IPS-11a (cell line): Measurements from ENCODE around the gene LRCH1.

Experiments used
- H3K4me3 ChIP-seq: one replicate; pipeline ENCODE4 v1.5.1; 2013; ENCODE audit warnings: low read depth, low read length, control low read depth

Gene LRCH1

DNA sequence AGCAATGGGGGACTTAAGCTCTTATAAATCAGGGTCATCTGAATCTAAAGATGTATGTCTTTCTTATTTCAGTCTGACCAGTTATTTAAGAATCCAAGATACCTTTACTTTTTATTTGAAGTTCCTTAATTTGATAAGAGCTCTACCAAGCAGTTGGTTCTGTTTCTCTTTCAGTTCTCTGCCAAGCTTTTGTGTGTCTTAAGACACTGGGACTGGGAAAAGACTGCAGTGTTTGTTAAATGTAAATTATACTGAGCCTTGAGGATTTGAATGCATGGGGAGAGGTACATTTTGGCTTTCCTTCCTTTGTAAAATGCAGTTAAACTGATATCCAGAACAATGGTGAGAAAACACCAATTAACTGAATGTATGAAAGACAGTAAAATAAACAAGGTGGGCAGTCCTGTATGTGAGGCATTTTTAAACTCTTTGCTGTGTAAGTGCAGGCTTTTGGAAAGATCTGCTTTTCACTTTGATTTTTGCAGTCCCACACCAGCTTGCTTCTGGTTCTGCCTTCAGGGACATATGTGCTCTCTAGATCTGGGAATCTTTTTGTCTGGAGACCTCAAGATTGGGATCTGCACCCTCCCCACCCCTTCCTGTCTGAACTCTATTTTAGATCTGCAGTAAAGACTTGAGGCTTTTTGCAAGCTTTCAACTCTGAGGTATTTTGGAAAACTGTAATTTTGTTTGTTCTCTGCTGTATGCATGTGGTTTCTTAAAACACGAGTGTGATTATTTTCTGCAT lies 77.6 kb downstream of the LRCH1 start:
- H3K4me3 ChIP-seq = no peak overlapping the region

DNA sequence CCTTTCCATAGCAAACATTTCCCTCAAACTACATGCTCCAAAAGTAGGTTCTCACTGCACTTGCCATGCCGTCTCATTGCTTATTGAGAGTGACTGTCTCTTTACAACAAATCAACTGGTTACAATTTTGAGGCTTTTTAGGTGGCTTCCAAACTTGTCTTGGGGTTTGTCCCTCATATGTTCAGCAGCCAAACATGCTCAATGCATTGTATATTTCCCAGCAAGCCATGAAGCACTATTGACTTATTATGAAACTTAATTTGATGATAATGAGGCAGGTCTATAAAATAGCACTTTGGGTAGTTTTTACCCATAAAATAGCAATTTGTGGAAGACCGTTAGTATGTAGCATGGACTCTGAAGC lies 78.2 kb downstream of the LRCH1 start:
- no peak overlapping the region for H3K4me3 ChIP-seq

DNA sequence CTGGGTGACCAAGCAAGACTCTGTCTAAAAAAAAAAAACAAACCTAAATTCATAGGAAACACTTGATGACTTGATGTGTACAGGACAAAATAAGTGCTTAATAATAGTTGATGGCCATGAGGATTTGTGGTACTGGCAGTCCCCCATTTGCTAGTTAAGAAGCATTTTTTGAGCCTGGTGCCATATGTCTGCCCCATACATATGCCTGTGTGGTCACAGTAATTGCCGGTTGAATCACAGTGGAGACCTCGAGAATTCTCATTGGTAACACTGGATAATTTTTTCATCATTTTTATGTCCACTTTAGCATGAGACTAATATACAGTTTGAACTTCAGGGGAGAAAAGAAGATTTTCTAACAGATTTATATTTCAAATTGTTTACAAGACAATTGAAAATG lies 79.2 kb downstream of the LRCH1 start:
- no peak overlapping the region for H3K4me3 ChIP-seq

DNA sequence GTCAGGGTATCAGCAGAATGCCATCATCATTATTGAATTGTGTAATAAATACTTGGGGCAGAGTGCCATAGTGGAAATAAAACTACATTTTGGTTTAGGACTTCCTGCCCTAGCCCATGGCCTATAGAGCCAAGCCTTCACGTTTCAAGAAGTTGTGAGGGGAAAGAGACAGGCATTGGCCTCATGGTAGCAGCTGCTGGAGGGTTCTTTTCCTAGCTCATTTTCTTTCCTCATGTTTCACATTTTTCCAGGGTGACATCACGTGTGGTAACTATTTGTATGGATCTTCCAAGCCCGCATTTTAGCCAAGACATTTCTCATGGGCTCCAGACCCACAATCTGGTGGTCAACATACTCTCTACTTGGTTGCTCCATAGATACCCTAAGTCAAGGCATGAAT lies 80.4 kb downstream of the LRCH1 start:
- no peak overlapping the region for H3K4me3 ChIP-seq

DNA sequence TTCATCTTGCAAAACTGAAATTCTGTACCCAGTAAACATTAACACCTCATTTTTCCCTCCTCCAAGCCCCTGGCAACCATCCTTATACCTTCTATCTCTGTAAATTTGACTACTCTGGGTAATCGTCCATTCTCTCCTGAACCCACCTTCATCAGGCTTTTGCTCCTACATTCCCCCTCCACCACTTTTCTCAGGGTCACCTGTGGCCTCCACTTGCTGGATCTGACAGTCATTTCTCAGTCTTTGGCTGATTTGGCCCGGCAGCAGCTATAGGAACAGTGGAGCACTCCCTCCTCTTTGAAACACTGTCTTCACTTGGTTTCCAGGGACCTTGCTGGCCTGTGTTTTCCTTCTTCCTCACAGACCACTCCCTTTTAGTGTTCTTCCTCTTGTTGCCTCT lies 83.5 kb downstream of the LRCH1 start:
- no peak overlapping the region for H3K4me3 ChIP-seq

DNA sequence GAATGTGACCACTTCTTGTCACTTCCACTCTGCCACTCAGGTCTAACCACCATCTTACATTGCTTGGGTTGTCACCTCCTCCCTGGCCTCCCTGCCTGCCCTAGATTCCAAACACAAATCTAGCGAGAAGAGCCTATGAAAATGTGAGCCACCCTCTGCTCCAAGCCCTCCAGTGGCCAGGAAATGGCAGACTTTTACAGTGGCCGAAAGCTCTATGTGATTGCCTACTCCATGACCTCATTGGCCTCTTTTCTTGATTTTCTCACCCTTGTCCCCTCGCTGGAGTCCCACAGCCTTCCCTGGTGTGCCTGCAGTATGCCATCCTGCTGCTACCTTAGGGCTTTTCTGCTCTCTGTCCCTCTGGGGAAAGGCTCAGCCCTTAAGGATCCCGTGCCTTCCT lies 84.2 kb downstream of the LRCH1 start:
- H3K4me3 ChIP-seq = no peak overlapping the region

DNA sequence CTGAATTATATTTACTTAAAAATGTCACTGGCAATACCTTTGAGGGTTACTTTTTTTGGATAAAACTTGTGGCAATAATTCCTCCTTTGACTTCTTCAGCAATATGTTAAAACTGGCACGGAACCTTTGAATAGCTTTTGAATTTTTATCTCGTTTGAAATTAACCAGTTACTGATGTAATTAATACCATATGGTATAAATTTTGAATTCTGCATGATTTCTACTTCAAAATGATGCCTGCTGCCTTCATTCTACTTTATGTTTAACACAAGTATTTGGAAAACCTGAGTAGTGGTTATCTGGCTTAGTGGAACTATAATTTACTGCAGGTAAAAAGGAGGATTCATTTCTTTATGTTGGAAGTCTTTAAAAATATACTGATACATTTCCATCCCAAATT lies 85.3 kb downstream of the LRCH1 start:
- H3K4me3 ChIP-seq = no peak overlapping the region

DNA sequence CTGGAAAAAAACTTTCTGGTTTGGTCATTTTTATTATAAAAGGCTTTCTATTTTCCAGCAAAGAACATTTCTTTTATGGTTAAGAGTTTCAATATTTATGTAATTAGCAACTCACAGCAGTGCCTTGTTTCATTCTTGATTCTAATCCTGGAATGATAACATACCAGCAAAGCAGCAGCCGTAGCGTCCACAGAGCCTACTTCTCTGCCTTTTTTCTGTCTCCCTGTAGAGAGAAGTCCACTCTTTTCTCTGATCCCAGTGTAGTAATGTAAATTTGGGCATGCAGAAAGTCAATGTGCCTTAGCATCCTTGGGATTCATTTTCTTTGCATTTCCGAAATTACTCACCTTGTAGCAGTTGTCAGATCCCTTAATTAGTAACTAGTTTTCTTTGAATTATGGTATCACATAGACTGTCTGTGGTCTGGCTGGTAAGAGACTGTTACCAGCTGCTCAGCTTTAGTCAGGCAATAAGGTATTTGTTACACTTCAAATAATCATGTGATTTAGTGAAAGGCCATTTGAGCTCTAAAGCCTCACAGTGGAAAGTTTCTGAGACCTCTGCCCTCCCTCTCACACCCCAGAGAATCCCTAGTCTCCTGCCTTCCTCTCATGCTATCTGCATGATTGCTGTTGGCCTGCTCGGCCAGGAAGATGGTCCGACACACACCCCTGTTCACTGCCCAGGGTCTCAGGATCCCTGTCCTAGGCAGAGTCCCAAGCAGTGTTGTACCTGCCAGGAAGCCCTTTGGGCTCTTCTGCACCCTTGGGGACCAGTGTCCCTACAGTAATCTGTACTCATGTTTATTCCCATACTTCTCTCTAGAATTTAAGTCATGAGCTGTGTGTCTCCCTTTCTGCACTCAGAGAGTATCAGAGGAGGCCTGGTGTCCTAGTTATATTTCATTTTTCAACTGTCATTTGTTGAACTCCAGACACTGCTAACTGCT lies 86.3 kb downstream of the LRCH1 start:
- H3K4me3 ChIP-seq = no peak overlapping the region

DNA sequence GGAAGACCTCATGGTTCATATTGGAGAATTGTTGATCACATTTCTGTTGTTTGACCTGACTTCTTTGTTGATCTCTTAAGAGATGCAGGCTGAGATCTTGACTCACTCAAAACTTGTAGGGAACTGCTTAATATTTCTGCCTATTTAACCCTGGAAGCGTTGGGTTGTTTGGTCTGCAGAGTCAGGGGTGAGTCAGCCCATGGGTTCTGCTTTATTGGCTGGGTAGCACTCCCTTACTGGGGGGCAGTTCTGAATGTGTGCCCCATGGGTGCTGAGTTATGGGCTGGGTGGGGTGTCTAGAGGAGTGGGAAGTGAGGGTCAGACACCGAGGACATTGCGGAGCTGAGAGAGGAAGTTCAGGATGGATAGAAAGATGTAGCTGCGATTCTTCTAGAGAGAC lies 87.9 kb downstream of the LRCH1 start:
- no peak overlapping the region for H3K4me3 ChIP-seq

DNA sequence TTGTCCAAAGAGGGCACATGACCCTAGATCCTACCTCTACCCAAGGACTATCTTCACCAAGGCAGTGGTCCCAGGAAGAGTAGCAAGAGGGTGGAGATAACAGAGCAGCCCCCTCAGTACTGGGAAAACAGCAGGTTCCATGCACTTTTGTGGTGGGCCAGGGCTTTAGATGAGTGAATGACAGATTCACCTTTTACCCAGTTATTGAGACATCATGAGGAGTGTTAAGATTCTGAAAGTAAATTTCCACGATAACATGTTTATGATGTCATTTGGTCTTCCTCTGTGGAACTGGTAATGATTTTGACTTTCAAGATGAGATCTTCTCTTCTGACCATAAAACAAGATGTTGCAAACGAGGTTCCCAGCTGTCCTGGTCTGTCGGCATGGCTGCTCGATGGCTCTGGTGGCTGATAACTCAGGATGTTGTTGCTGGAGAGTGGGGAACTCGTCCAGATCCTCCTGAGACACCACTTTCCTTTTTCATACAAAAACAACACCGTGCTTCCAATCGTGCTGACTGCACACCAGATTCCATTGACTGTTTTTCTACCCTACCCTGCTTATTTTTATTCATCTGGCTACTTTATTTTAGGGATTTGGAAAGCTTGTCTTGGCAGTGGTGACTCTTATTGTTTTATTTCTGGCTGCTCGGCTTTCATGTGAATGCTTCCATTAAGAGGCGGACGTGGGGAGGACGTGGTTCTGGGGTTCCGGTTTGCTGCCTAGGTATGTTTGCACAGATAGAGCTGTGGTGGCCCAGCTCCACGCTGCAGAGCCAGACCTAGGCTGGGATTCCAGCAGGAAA lies 88.5 kb downstream of the LRCH1 start:
- H3K4me3 ChIP-seq = no peak overlapping the region

DNA sequence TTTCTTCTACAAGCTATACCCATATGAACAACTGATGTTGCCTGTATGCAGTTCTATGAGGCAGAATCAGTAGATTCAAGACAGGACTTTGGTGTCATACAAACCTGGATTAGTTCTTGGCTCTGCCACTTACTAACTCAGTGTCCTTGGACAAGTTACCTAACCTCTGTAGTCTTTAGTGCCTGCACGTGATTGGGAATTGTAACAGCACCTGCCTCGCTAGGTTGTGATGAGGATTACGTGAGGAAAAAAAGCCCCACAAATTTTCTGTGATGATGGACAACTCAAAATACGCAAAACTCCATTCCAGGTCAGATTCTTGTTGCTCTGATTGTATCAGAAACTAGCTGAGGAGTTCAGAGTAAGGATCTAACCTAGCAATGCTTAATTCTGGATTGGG lies 89.3 kb downstream of the LRCH1 start:
- no peak overlapping the region for H3K4me3 ChIP-seq

DNA sequence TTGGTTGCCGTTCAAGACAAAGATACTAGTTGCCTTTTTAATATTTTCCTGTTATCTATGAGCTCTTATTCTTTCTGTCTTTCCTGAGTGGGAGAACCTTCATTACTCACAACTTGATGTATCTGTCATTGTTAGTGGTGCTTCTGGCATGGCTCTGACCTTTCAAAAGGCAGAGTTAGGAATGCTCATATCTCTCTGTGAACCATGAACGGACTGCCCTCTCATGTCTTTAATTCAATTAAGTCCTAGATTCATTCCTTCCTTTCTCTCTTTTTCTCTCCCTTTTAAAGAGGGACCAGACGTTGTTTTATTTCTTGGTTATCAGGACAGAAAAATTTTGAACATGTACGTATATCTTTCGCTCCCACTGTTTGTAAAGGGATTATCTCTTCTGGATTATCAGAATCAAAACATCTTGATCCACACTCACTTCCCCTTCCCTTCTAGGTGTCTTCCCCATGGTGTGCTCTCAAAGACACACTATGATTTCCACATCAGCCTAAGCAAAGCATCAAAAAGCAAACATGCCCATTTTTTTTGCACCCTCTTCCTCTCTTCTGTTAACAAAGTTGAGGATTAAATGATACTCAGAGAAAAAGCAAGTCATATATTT lies 90.3 kb downstream of the LRCH1 start:
- H3K4me3 ChIP-seq = no peak overlapping the region

DNA sequence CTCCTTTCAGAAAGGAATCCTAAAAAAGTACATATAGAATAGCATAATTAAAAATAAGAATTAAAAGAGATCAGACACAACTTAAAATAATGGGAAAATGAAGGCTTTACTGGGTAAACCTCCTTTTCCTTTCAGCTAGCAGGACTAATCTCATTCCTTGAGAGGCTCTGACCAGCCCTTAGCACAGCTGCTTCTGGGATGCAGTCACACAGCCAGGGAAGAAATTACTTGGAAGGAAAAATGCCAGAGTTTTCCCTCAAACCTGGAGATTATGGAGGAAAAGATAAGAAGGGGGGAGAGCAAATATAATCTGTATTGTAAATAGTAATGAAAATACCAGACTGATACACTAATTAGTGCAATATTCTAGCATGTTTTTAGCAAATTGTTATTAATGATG lies 91.8 kb downstream of the LRCH1 start:
- no peak overlapping the region for H3K4me3 ChIP-seq

DNA sequence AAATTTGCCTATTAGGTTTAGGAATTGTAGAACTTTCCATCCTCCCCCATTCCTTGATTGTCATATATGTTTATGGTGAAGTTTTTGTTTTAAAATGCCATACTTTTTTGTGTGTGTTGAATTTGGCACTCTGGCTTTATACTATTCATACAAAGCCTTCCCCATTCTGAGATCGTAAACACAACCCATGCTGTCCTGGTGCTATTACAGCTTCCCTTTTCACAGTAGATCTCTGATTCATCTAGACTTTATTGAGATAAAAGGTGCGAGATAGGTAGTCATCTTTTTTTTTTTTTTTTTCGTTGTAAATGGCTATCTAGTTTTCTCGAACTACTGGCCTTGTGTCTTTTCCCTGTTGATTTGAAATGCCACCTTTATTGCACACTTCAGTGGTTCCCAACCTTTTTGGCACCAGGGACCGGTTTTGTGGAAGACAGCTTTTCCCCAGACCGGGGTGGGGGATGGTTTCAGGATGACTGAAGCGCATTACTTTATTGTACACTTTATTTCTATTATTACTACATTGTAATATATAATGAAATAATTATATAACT lies 94.6 kb downstream of the LRCH1 start:
- H3K4me3 ChIP-seq = no peak overlapping the region

DNA sequence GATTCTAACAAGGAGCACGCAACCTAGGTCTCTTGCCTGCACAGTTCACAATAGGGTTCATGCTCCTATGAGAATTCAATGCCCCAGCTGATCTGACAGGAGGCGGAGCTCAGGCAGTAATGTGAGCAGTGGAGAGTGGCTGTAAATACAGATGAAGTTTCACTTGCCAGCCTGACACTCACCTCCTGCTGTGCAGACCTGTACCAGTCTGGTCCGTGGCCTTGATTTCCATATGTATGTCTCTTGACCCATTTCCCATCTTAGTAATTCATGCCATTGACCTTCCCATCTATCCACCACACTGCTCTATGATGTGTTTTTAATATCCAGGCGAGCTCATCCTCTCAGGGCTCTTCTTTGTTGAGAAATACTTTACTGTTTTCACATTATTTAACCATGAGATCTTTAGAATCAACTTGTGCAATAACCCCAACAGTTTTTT lies 95.2 kb downstream of the LRCH1 start:
- no peak overlapping the region for H3K4me3 ChIP-seq

DNA sequence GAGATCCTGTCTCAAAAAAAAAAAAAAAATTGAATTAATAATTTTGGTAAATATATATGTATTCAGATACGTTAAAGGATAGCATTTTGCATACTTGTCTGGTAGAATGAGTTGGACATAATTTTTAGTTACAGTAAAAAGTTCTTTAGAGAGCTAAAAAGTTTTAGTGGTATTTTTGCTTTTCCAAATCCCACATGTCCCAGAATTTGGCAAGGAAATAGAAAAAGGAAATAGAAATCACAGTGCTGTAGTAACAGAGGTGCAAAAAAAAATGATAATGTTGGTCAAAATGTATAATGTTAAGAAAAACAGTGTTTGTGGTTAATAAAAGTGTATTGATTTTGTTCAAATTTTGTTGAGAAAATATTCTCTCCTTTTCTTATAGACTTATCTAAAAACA lies 96.8 kb downstream of the LRCH1 start:
- H3K4me3 ChIP-seq = no peak overlapping the region

DNA sequence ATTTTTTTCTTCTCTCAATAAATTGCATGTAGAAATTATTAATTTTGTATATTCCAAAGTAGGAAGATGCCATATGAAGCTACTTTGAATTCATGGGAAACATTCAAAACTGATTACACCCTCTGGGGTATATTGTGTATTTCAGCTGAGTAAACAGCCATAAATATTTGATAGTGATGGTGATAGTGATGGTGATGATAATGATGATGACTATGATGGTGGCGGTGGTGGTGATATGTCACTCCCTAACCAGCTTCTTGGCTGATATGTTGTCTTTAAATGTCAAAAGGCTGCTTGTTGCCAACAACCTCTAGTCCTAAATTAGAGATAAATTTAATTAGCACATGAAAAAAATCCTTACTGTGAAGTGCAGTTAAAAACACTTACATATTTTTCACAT lies 102.0 kb downstream of the LRCH1 start:
- no peak overlapping the region for H3K4me3 ChIP-seq

DNA sequence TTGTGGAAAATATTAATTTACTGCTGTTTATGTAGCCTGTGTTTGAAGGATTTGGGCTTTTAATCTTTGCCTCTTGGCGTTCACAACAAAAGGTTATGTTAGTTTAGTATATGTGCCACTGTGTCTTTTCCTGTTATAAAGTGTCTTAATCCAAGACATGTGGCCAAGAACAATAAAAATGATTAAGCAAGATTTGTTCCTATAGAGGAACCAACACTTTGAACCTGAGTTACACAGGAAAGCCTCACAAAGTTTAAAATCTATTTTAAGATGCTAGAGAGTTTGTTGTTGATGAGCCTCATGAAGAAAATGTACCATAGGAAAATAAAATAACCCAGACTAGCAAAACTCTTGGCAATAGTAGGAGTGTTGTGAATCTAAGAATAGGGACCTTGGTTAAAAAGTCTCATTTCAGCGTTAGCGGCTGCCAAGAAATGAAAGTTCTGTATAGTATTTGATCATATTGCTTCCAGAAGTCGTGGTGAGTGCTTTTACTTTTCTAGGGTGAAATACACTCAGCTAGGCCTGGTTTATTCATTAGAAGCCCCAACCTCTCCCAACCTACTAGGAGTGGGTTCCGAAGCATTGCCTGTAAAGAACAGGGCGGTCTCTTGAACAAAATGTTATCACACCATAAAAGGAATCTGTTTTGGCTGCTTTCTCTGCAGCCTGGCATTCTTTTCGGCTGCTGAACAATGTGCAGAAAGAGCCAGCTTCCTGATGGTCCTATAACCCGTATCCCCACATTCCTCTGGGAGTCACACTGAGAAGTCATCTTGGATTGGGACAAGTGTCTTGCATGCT lies 102.6 kb downstream of the LRCH1 start:
- no peak overlapping the region for H3K4me3 ChIP-seq

DNA sequence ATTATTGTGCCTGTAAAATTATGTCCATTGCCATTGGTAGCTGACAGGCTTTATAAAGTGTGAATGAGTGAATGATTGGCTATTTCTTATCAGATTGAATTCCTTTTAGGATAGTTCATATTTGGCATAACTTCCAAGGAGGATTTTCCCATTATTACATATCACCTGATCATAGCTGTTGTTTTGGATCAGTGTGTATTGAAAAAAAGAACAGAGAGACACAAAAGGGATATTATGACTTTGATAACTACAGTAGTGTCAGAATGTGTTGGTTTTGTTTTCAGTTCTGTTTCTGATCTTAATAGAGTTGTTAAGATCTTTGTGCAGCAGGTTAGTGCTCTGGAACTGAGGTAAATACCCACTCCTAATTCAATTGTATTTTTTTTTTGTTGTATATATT lies 103.8 kb downstream of the LRCH1 start:
- no peak overlapping the region for H3K4me3 ChIP-seq
